Stimulated activated CD4-positive, alpha-beta T cell treated with anti-CD3 and anti-CD28 coated beads, Interleukin-4, amount 100 ng/mL, for 48 hours (primary cell): ENCODE results near the gene KRT13.

Experiments
- DNase-seq, 2 donors: peaks; one replicate each; pipeline ENCODE4 v3.0.0-alpha.2; 2020; ENCODE audit warnings: low read depth in 2 of 2

The KRT13 gene

GRCh38 chr17:41494524-41494923 is 10.9 kb downstream of the KRT13 start:
- DNase-seq: no peak

GRCh38 chr17:41492771-41493170 is 12.6 kb downstream of the KRT13 start:
- DNase-seq: no peak

GRCh38 chr17:41492351-41492750 is 13.1 kb downstream of the KRT13 start:
- DNase-seq: no peak

GRCh38 chr17:41491476-41491875 is 13.9 kb downstream of the KRT13 start:
- no peak for DNase-seq

GRCh38 chr17:41490000-41490990 is 15.1 kb downstream of the KRT13 start:
- DNase-seq: no peak

- no peak for DNase-seq
Observed at GRCh38 chr17:41489531-41489930, 15.9 kb downstream of the KRT13 start, which contains the start of gene KRT36. Gene KRT36, minus strand, starts transcription at chr17:41489910. Its CDS starts 46 bp downstream, at chr17:41489864.

GRCh38 chr17:41486809-41487530 is 18.4 kb downstream of the KRT13 start:
- DNase-seq: peak; percentile 43 to 49

- no peak for DNase-seq
Observed at GRCh38 chr17:41486316-41486715, 19.1 kb downstream of the KRT13 start.

- no peak for DNase-seq
Observed at GRCh38 chr17:41484920-41485904, 20.2 kb downstream of the KRT13 start.

- no peak for DNase-seq
Observed at GRCh38 chr17:41483991-41484826, 21.2 kb downstream of the KRT13 start.

- DNase-seq: no peak
Observed at GRCh38 chr17:41483531-41483930, 21.9 kb downstream of the KRT13 start.

GRCh38 chr17:41481036-41481435 is 24.4 kb downstream of the KRT13 start, which contains the start of gene KRT35:
Gene KRT35, minus strand, starts transcription at chr17:41481151. Its CDS starts 54 bp downstream, at chr17:41481097.
- DNase-seq: no peak

GRCh38 chr17:41480581-41480980 is 24.8 kb downstream of the KRT13 start:
- DNase-seq: no peak

- no peak for DNase-seq
Observed at GRCh38 chr17:41480136-41480535, 25.3 kb downstream of the KRT13 start.

- DNase-seq: no peak
Observed at GRCh38 chr17:41478237-41478636, 27.2 kb downstream of the KRT13 start.

- DNase-seq: no peak
Observed at GRCh38 chr17:41476866-41477815, 28.3 kb downstream of the KRT13 start.

GRCh38 chr17:41475421-41475820 is 30.0 kb downstream of the KRT13 start:
- DNase-seq: no peak

- DNase-seq: no peak
Observed at GRCh38 chr17:41474863-41475262, 30.5 kb downstream of the KRT13 start.

GRCh38 chr17:41468346-41468745 is 37.1 kb downstream of the KRT13 start:
- DNase-seq: no peak
